GM12874 (cell line): ENCODE data around the gene RBSN.

Experiments used
- TF ChIP-seq, protein P1 (sequence below): IDR thresholded peaks from 2 replicates; pipeline ENCODE4 v1.5.1; 2011; ENCODE audit warnings: low read depth, mild to moderate bottlenecking, control low read depth, low read length, moderate library complexity; ENCODE audit not compliant: insufficient read depth

Gene RBSN

DNA sequence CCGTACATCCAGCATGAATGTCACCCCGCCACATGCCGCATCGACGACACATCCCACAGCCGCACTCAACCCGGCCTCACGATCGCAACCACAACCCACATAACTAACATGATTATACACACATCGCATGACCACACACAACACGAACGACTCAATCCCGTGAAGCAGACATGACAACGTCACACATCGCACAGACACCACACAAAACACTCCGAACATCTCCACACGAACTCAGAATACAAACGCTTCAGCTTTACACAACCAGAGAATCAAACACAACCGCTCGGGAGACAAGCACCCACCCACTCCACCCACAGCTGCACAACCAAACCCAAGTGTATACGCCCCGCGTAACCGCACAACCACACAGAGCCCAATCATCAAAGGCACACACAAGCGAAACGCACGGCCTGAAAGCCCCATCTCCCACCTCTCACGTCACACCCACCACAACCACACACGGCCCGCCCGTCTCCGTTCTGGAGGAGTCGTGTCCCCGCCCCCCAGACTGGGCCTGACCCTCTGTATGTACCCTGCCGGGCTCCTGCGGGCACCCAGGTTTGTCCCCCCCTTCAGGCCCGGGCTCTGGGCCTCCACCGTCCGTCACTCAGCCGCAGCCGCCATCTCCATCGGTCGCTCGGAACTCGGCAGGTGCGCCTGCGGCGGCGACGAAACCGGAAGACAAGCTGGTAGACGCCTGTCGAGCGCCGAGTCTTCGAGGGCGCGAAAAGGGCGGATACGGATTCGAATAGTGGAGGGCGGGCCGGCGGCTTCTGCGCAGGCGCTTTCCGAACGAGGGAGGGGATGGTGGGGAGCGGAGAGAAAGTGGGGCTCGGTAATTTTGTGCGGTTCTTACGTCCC, at the start of gene RBSN:
Gene RBSN (minus strand): TSS at position 646 of the 861 bp plus-strand sequence. CDS start 3,028 bp downstream, outside the sequence.
- TF ChIP-seq, protein P1, sequence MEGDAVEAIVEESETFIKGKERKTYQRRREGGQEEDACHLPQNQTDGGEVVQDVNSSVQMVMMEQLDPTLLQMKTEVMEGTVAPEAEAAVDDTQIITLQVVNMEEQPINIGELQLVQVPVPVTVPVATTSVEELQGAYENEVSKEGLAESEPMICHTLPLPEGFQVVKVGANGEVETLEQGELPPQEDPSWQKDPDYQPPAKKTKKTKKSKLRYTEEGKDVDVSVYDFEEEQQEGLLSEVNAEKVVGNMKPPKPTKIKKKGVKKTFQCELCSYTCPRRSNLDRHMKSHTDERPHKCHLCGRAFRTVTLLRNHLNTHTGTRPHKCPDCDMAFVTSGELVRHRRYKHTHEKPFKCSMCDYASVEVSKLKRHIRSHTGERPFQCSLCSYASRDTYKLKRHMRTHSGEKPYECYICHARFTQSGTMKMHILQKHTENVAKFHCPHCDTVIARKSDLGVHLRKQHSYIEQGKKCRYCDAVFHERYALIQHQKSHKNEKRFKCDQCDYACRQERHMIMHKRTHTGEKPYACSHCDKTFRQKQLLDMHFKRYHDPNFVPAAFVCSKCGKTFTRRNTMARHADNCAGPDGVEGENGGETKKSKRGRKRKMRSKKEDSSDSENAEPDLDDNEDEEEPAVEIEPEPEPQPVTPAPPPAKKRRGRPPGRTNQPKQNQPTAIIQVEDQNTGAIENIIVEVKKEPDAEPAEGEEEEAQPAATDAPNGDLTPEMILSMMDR, result no peak

DNA sequence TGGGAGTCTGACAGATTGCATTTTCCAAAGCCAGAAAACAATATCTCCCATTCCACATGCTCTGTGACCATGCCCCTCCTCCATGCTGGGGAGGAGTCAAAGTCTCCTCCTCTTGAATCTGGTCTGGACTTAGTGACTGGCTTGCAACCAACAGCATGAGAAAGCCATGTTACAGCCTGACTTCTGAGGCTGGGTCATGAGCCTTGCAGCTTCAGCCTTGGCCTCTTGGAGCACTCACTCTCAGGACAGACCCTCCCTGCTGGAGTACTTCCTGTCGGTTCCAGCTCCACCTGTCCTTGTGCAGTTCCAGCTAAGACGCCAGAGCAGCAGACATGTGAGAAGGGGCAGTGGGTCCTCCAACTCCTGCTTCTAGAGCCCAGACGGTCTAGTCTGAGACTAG, 49.7 kb upstream of the RBSN start:
- TF ChIP-seq, protein P1, result 0 out of 2 replicates have a peak, but pooled peaks have one; percentile 5

DNA sequence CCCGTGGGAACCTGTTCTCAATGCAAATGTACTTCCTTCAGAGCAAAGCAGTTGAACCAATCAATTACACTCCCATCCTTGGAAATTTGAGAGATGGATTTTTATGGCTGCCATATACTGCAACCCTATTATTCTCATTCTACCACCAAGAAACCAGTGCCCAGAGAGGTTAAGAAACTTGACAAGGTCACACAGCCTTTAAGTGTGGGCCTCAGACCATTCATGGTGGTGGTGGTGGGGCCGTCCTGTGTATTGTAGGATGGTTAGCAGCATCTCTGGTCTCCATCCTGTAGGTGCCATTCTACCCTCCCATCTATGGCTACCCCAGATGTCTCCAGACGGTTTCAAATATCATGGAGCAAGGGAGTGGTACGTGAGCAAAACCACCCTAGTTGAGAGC, 23.4 kb upstream of the RBSN start:
- TF ChIP-seq, protein P1, result no peak

DNA sequence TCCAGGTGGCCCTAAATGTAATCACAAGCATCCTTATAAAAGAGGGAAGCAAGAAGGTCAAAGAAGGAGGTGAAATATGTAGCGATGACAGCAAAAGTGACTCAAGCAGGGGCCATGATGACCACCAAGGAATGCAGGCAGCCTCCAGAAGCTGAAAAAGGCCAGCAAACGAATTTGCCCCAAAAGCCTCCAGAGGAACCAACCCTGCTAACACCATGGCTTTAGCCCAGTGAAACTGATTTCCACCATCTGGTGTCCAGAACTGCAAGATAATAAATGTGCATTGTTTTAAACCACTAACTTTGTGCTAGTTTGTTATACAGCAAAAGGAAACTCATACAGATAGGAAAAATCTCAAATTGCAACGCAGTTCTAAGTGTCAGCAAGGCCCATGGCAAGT, 23.0 kb upstream of the RBSN start:
- TF ChIP-seq, protein P1, result no peak

DNA sequence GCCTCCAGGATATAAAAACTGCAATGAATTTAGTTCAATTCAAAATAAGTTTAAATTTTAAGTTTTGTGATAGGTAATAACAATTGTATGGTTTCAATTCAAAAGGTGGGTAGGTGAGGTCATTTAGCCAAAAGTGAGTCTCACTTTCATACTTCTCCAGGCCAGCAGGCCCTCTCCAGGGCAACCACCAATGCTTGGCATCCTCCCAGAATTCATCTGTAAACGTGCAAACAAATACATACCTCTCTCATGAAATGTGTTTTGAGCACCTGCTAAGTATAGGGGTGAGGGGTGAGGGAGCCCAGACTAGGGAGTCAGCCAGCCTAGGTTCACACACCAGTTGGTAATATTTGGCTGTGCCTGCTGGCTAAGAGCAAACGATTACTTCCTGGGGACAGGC, 22.0 kb upstream of the RBSN start:
- TF ChIP-seq, protein P1, result no peak

DNA sequence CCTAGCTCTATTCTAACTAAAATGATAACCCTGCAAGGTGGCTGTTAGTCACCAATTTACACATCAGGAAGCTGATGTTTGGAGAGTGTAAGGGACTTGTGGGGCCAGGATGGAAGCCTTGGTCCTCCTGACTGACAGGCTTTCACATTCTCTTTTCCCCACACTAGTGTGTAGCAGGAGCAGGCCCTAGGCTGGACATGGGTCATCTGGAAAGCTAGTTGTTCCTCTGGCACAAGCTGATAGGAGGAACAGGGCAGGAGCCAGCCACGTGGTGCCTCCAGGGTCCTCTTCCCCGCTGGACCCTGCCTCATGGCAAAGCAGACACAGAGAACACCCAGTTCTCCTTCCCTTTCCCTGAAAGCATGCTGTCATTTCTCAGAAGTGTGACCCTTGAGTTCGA, 18.1 kb upstream of the RBSN start:
- TF ChIP-seq, protein P1, result no peak

DNA sequence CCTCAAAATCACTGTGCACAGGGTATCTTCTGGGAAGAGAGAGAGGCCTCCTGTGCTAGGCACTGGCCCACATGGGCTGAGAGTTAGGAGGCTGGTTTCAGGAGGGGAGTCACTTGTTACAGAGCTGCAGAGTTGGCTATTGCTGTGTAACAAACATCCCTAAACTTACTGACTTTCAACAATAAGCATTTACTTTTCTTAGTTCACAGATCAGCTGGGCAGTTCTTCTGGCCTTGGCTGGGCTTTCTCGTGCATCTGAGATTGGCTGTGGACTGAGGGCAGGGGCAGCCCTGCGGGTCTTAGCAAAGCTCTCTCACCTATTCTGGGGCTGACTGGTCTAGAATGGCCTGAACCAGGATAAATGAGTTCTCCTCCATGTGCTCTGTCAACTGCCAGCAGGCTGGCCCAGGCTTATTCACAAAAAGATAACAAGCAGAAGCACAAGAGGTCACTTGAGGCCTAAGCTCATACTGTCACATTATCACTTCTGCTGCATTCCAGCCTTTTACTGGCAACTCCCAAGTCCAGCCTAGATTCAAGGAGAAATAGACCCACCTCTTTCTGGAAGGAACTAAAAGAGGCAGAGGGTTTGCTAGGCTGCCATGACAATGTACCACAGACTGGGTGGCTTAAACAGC, 17.2 kb upstream of the RBSN start:
- TF ChIP-seq, protein P1, result no peak
